Hepatocyte (in vitro differentiated cells): ENCODE results near the gene SRRM4.

Source experiments
- EZH2 ChIP-seq: fragments of 200-600 bp; sonication (generic); IDR thresholded peaks from 2 replicates; pipeline ENCODE4 v1.6.1; 2016; ENCODE audit warnings: antibody characterized with exemption, mild to moderate bottlenecking, borderline replicate concordance
- TF ChIP-seq, protein P1 (sequence below): fragments of 200-600 bp; sonication (generic); IDR thresholded peaks from 2 replicates; pipeline ENCODE4 v1.5.1; 2016; ENCODE audit warnings: antibody characterized with exemption, mild to moderate bottlenecking; ENCODE audit not compliant: poor library complexity

DNA sequence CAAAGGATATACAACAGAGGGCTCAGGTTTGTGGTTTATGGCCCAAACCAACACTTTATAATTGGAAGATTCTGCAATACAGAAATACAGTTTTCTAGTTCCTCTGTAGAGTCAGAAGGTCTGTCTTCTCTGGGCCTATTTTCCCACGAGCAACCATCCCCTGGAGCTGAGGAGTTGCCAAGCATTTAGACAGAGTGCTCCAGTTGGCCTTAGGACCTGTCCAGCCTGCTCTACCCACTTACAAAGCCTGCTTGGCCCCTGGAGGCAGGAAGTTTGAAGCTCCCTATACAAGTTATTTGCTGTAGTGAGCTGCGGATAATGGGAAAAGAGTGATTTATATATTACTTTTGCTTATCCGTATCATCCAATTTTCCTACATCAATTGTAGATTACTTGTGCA is 136.6 kb downstream of the SRRM4 start:
- TF ChIP-seq, protein P1, sequence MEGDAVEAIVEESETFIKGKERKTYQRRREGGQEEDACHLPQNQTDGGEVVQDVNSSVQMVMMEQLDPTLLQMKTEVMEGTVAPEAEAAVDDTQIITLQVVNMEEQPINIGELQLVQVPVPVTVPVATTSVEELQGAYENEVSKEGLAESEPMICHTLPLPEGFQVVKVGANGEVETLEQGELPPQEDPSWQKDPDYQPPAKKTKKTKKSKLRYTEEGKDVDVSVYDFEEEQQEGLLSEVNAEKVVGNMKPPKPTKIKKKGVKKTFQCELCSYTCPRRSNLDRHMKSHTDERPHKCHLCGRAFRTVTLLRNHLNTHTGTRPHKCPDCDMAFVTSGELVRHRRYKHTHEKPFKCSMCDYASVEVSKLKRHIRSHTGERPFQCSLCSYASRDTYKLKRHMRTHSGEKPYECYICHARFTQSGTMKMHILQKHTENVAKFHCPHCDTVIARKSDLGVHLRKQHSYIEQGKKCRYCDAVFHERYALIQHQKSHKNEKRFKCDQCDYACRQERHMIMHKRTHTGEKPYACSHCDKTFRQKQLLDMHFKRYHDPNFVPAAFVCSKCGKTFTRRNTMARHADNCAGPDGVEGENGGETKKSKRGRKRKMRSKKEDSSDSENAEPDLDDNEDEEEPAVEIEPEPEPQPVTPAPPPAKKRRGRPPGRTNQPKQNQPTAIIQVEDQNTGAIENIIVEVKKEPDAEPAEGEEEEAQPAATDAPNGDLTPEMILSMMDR: no peak
- TF ChIP-seq EZH2: no peak
